ENCODE measurements around the gene STON2.

STON2 gene

DNA sequence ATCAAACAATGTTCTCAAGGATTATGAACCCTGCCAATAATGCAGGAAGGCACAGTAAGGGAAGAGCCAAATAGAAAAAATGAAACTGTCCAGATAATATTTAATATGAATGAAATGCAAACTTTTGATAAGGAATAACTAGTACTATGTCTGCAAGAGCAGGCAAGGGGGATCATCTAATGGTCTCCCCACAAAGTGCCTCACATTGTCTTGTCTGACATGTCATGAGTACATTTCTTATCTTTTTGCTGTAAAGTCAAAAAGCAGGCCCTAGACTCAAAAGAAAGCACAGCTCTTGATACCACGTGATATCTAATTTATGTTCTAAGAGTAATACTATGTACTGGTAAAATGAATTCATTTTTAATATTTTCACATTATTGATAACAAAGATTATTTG is 135.5 kb downstream of the STON2 start:
- no peaks in the 10 kb centered on the region for H3K79me2 ChIP-seq (ENCODE audit: insufficient read depth, low read length)
- H3F3A ChIP-seq (ENCODE audit: insufficient read depth): no peaks in the 10 kb centered on the region
- H3K9me3 ChIP-seq (ENCODE audit: insufficient read depth, low read length): no peaks in the 10 kb centered on the region
- TF ChIP-seq, protein P1, sequence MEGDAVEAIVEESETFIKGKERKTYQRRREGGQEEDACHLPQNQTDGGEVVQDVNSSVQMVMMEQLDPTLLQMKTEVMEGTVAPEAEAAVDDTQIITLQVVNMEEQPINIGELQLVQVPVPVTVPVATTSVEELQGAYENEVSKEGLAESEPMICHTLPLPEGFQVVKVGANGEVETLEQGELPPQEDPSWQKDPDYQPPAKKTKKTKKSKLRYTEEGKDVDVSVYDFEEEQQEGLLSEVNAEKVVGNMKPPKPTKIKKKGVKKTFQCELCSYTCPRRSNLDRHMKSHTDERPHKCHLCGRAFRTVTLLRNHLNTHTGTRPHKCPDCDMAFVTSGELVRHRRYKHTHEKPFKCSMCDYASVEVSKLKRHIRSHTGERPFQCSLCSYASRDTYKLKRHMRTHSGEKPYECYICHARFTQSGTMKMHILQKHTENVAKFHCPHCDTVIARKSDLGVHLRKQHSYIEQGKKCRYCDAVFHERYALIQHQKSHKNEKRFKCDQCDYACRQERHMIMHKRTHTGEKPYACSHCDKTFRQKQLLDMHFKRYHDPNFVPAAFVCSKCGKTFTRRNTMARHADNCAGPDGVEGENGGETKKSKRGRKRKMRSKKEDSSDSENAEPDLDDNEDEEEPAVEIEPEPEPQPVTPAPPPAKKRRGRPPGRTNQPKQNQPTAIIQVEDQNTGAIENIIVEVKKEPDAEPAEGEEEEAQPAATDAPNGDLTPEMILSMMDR (IDR thresholded peaks at IDR 0.05; ENCODE audit: insufficient read depth, low read length, poor library complexity, severe bottlenecking): no peak
- no peak for TF ChIP-seq EZH2phosphoT487 (conservative IDR thresholded peaks at IDR 0.05; ENCODE audit: low read length)
- no peak overlapping the region for H2AFZ ChIP-seq (ENCODE audit: low read depth, low read length, severe bottlenecking)
- no peaks in the 10 kb centered on the region for H3K9me2 ChIP-seq (replicated peaks; ENCODE audit: insufficient read depth, low read length)
- no peak overlapping the region for H3K9ac ChIP-seq (ENCODE audit: low read length)
- H3K27me3 ChIP-seq (ENCODE audit: low read length): no peaks in the 10 kb centered on the region
- H4K20me1 ChIP-seq (ENCODE audit: low read depth, low read length): no peaks in the 10 kb centered on the region
- no peaks in the 10 kb centered on the region for H3K36me3 ChIP-seq (ENCODE audit: low read length)
- H3K4me2 ChIP-seq (ENCODE audit: low read depth, low read length, poor library complexity, severe bottlenecking): no peak overlapping the region
- no peak overlapping the region for H3K4me3 ChIP-seq (ENCODE audit: insufficient read depth, low read length, poor library complexity, severe bottlenecking)
- H3K27ac ChIP-seq (ENCODE audit: low read depth, low read length): no peak overlapping the region

DNA sequence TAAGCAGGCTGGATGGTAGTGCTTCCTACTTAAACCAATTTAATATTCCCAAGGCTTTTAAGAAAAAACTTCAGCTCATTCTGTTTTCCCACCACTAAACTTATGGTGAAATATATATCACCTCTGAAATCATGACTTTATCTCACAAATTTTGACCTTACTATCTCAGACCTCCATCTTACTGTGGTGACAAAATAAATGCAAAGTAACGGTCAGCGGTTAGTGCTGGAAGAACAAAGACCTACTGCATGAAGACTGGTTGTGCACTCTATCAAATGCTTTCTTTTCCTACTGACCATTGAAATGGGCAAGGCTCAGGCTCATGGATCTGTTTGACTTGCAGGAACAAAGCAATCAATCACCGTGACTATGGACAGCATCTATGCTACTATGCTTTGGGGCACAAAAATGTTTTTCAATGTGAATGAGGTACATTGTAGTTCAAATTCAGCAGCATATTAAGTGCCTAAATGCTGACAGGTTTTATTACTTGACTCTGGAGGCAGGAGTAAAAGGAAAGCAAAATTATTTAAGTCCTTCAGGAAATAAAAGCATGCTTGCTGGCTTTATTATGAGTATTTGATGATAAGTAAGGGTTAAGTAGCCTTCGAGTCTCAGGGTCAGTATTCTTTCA is 136.2 kb downstream of the STON2 start:
- H3K36me3 ChIP-seq (ENCODE audit: low read length): no peaks in the 10 kb centered on the region
- H3K79me2 ChIP-seq (ENCODE audit: insufficient read depth, low read length): no peaks in the 10 kb centered on the region

DNA sequence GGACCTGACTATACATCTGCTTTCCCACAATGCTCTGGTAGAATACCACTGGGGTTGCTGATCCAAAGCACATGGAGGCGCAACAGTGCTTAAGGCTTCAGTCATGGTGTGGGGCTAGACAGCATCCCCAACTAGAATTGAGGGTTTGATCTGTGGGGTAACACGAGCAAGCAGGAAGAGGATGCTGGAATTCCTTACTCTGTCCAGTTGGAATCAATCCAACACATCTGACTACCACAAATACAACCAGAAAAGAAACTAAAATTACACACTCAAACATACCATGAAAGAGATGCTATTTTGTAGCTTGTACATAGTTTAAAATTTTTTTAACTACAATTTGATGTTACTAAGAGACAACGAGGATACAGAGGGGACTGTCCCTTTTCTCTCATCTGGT is 138.9 kb downstream of the STON2 start:
- H2AFZ ChIP-seq (ENCODE audit: low read depth, low read length, severe bottlenecking): no peak overlapping the region
- H3K36me3 ChIP-seq (ENCODE audit: low read length): no peaks in the 10 kb centered on the region
- TF ChIP-seq, protein P1 (IDR thresholded peaks at IDR 0.05; ENCODE audit: insufficient read depth, low read length, poor library complexity, severe bottlenecking): no peak
- no peak for TF ChIP-seq EZH2phosphoT487 (conservative IDR thresholded peaks at IDR 0.05; ENCODE audit: low read length)
- H3K4me2 ChIP-seq (ENCODE audit: low read depth, low read length, poor library complexity, severe bottlenecking): no peak overlapping the region
- H4K20me1 ChIP-seq (ENCODE audit: low read depth, low read length): no peaks in the 10 kb centered on the region
- H3K79me2 ChIP-seq (ENCODE audit: insufficient read depth, low read length): no peaks in the 10 kb centered on the region
- no peak overlapping the region for H3K27ac ChIP-seq (ENCODE audit: low read depth, low read length)
- no peaks in the 10 kb centered on the region for H3K9me3 ChIP-seq (ENCODE audit: insufficient read depth, low read length)
- no peaks in the 10 kb centered on the region for H3F3A ChIP-seq (ENCODE audit: insufficient read depth)
- H3K9ac ChIP-seq (ENCODE audit: low read length): no peak overlapping the region
- no peaks in the 10 kb centered on the region for H3K9me2 ChIP-seq (replicated peaks; ENCODE audit: insufficient read depth, low read length)
- H3K27me3 ChIP-seq (ENCODE audit: low read length): no peaks in the 10 kb centered on the region
- H3K4me3 ChIP-seq (ENCODE audit: insufficient read depth, low read length, poor library complexity, severe bottlenecking): no peak overlapping the region

More for the DNA sequence above, 136.2 kb downstream of the STON2 start:
- no peaks in the 10 kb centered on the region for H3K9me3 ChIP-seq (ENCODE audit: insufficient read depth, low read length)
- H3F3A ChIP-seq (ENCODE audit: insufficient read depth): no peaks in the 10 kb centered on the region
- no peaks in the 10 kb centered on the region for H4K20me1 ChIP-seq (ENCODE audit: low read depth, low read length)
- H3K4me3 ChIP-seq (ENCODE audit: insufficient read depth, low read length, poor library complexity, severe bottlenecking): no peak overlapping the region
- no peak overlapping the region for H2AFZ ChIP-seq (ENCODE audit: low read depth, low read length, severe bottlenecking)
- no peak overlapping the region for H3K9ac ChIP-seq (ENCODE audit: low read length)
- H3K27ac ChIP-seq (ENCODE audit: low read depth, low read length): no peak overlapping the region
- H3K9me2 ChIP-seq (replicated peaks; ENCODE audit: insufficient read depth, low read length): no peaks in the 10 kb centered on the region
- H3K27me3 ChIP-seq (ENCODE audit: low read length): no peaks in the 10 kb centered on the region
- TF ChIP-seq, protein P1 (IDR thresholded peaks at IDR 0.05; ENCODE audit: insufficient read depth, low read length, poor library complexity, severe bottlenecking): no peak
- no peak for TF ChIP-seq EZH2phosphoT487 (conservative IDR thresholded peaks at IDR 0.05; ENCODE audit: low read length)
- no peak overlapping the region for H3K4me2 ChIP-seq (ENCODE audit: low read depth, low read length, poor library complexity, severe bottlenecking)
